CD14-positive monocyte (primary cell): ENCODE data around the gene ZDHHC9. TPM values are rescaled to one million over a fixed set of nuclear protein-coding genes. Genes with fewer than 3 reads are reported as not detected.

Source experiments
- DNase-seq, 3 donors: peaks; one replicate each; pipeline ENCODE4 v3.0.0-alpha.2; 2011 to 2022
- H2AFZ ChIP-seq: 2 replicates; pipeline ENCODE4 v1.6.0; 2012; ENCODE audit warnings: mild to moderate bottlenecking, low read depth, low read length, inconsistent platforms; ENCODE audit not compliant: insufficient read depth, poor library complexity, severe bottlenecking
- H3K27ac ChIP-seq, 2 donors: 1 replicate in 1 of 2; 2 replicates in 1 of 2; pipeline ENCODE4 v1.5.1; 2012 to 2013; ENCODE audit warnings: low read length in 2 of 2, control low read depth in 1 of 2, inconsistent platforms in 1 of 2, low read depth in 1 of 2, mild to moderate bottlenecking in 1 of 2
- H3K27me3 ChIP-seq, 2 donors: one replicate each; pipeline versions ENCODE4 v1.6.0 to v1.6.1; 2011 to 2013; ENCODE audit warnings: low read length in 2 of 2; ENCODE audit not compliant: control insufficient read depth in 2 of 2, insufficient read depth in 2 of 2
- H3K36me3 ChIP-seq, 2 donors: replicated peaks in 1 of 2; 1 replicate in 1 of 2; 2 replicates in 1 of 2; pipeline versions ENCODE4 v1.5.1 to v1.6.1; 2012 to 2013; ENCODE audit warnings: low read length in 2 of 2, control low read depth in 1 of 2, inconsistent platforms in 1 of 2, mild to moderate bottlenecking in 1 of 2; ENCODE audit not compliant: insufficient read depth in 2 of 2, control insufficient read depth in 1 of 2
- H3K4me1 ChIP-seq, 2 donors: 1 replicate in 1 of 2; 2 replicates in 1 of 2; pipeline versions ENCODE4 v1.5.1 to v1.6.1; 2012 to 2013; ENCODE audit warnings: low read length in 2 of 2, control low read depth in 1 of 2, inconsistent platforms in 1 of 2, mild to moderate bottlenecking in 1 of 2, moderate library complexity in 1 of 2; ENCODE audit not compliant: insufficient read depth in 2 of 2, control insufficient read depth in 1 of 2
- H3K4me2 ChIP-seq: replicated peaks from 2 replicates; pipeline ENCODE3; 2012; ENCODE audit warnings: low read length, moderate library complexity, mild to moderate bottlenecking; ENCODE audit not compliant: poor library complexity, severe bottlenecking; ENCODE audit errors: extremely low read depth
- H3K4me3 ChIP-seq, 3 experiments: fragments of 200-600 bp in 1 of 3; sonication (generic) in 1 of 3; replicated peaks in 1 of 3; 1 replicate in 2 of 3; 2 replicates in 1 of 3; pipeline ENCODE4 v1.5.1; 2011 to 2013; ENCODE audit warnings: low read length in 3 of 3, mild to moderate bottlenecking in 3 of 3, control low read depth in 2 of 3, low read depth in 2 of 3, inconsistent platforms in 1 of 3, moderate library complexity in 1 of 3
- H3K79me2 ChIP-seq: 2 replicates; pipeline ENCODE4 v1.6.0; 2012; ENCODE audit warnings: mild to moderate bottlenecking, control low read depth, inconsistent platforms, low read length, moderate library complexity; ENCODE audit not compliant: insufficient read depth
- H3K9ac ChIP-seq: 2 replicates; pipeline ENCODE4 v1.6.0; 2017; ENCODE audit warnings: low read length, mild to moderate bottlenecking; ENCODE audit not compliant: insufficient read depth, poor library complexity, severe bottlenecking
- H3K9me3 ChIP-seq, 2 donors: replicated peaks in 1 of 2; 1 replicate in 1 of 2; 2 replicates in 1 of 2; pipeline versions ENCODE4 v1.5.1 to v1.6.1; 2012 to 2013; ENCODE audit warnings: low read length in 2 of 2, control low read depth in 1 of 2; ENCODE audit not compliant: control insufficient read depth in 1 of 2, insufficient read depth in 1 of 2
- H4K20me1 ChIP-seq: 2 replicates; pipeline ENCODE4 v1.6.0; 2012; ENCODE audit warnings: mild to moderate bottlenecking, low read length, control low read depth, moderate library complexity; ENCODE audit not compliant: insufficient read depth
- H3K27ac Mint-ChIP-seq, 7 donors: one replicate each; pipeline ENCODE4 v1.8.0; 2020; ENCODE audit warnings: mild to moderate bottlenecking in 7 of 7, mixed read lengths in 7 of 7, moderate library complexity in 6 of 7, inconsistent platforms in 2 of 7
- H3K27me3 Mint-ChIP-seq, 3 donors: one replicate each; pipeline ENCODE4 v1.8.0; 2021 to 2022; ENCODE audit warnings: low read depth in 3 of 3, mild to moderate bottlenecking in 3 of 3, mixed read lengths in 3 of 3, moderate library complexity in 3 of 3, inconsistent platforms in 1 of 3
- H3K36me3 Mint-ChIP-seq, 2 donors: one replicate each; pipeline ENCODE4 v1.8.0; 2020; ENCODE audit warnings: mixed read lengths in 2 of 2, inconsistent platforms in 1 of 2, mild to moderate bottlenecking in 1 of 2
- H3K4me1 Mint-ChIP-seq: one replicate; pipeline ENCODE4 v1.8.0; 2020; ENCODE audit warnings: mild to moderate bottlenecking, mixed read lengths
- H3K4me3 Mint-ChIP-seq, 2 donors: one replicate each; pipeline ENCODE4 v1.8.0; 2020; ENCODE audit warnings: mild to moderate bottlenecking in 2 of 2, mixed read lengths in 2 of 2, moderate library complexity in 1 of 2
- H3K9me3 Mint-ChIP-seq, 7 donors: one replicate each; pipeline ENCODE4 v1.8.0; 2020 to 2022; ENCODE audit warnings: mixed read lengths in 7 of 7, mild to moderate bottlenecking in 6 of 7, moderate library complexity in 6 of 7, inconsistent platforms in 2 of 7
- WGBS: methylation state at CpG from one replicate; pipeline ENCODE4 v1.1.5; 2013; ENCODE audit warnings: missing lambda C conversion rate; ENCODE audit not compliant: insufficient coverage; 5-methylcytosine and 5-hydroxymethylcytosine counted together
- intact Hi-C, 2 donors: fragments of 100-400 bp; cut with micrococcal nuclease; formaldehyde crosslinking; loops; one replicate each; pipeline versions ENCODE4 v1.15.0 to v1.15.1; 2023
- polyA plus RNA-seq, 3 donors: library from polyadenylated mRNA; depleted of rRNA in 1 of 3; unstranded in 2 of 3; stranded (reverse) in 1 of 3; fragments of 300-500 nt in 2 of 3; fragments of >200 nt in 1 of 3; fragmentation: Illumina TruSeq in 2 of 3; gene quantifications; 1 replicate in 2 of 3; 2 replicates in 1 of 3; pipeline ENCODE4 v1.2.3, GENCODE V29; 2012 to 2021
- TF ChIP-seq, protein P1 (sequence below): fragments of 200-600 bp; IDR thresholded peaks from one replicate; pipeline ENCODE4 v1.8.0; 2022; ENCODE audit warnings: antibody characterized with exemption, mild to moderate bottlenecking

The ZDHHC9 gene
- polyA plus RNA-seq, 3 donors = 1.5 to 2.8 (median 2.7) TPM

DNA sequence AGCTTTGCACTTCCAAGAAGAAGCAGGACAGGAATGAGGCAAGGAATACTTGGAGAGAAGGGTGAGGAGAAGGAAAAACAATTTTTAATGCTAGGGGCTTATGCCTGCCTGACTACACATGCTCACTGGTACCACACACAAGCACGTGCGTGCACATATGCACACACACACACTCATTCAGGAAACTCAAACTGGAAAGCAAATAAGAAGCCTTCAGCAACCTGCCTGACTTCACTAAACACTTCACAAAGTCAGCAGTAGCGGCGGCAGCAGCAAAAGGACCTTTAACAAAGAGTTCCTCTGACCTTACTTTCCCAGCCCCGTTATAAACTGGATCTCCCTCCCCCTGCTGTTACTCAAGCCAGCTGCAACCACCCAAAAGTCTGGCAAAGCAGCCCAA lies 3.3 kb downstream of the ZDHHC9 start:
- no peak overlapping the region for H3K4me3 Mint-ChIP-seq
- H3K36me3 Mint-ChIP-seq = peaks cover 0 to 2% of the 10 kb centered on the region in 2 donors
- H2AFZ ChIP-seq = no peak overlapping the region
- no peaks in the 10 kb centered on the region for H3K36me3 ChIP-seq
- no peak overlapping the region for H3K4me3 ChIP-seq
- peaks cover 9 to 15% of the 10 kb centered on the region in 2 donors for H3K4me1 ChIP-seq
- no peak overlapping the region for H3K4me2 ChIP-seq
- H3K9me3 ChIP-seq = no peaks in the 10 kb centered on the region
- DNase-seq = no peak
- no peaks in the 10 kb centered on the region for H3K79me2 ChIP-seq
- H3K27ac Mint-ChIP-seq = no peak overlapping the region
- TF ChIP-seq, protein P1, sequence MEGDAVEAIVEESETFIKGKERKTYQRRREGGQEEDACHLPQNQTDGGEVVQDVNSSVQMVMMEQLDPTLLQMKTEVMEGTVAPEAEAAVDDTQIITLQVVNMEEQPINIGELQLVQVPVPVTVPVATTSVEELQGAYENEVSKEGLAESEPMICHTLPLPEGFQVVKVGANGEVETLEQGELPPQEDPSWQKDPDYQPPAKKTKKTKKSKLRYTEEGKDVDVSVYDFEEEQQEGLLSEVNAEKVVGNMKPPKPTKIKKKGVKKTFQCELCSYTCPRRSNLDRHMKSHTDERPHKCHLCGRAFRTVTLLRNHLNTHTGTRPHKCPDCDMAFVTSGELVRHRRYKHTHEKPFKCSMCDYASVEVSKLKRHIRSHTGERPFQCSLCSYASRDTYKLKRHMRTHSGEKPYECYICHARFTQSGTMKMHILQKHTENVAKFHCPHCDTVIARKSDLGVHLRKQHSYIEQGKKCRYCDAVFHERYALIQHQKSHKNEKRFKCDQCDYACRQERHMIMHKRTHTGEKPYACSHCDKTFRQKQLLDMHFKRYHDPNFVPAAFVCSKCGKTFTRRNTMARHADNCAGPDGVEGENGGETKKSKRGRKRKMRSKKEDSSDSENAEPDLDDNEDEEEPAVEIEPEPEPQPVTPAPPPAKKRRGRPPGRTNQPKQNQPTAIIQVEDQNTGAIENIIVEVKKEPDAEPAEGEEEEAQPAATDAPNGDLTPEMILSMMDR = no peak
- H3K4me1 Mint-ChIP-seq = peaks cover 15% of the 10 kb centered on the region
- H3K9ac ChIP-seq = no peak overlapping the region
- peaks cover 3 to 4% (median 3%) of the 10 kb centered on the region in 3 donors for H3K27me3 Mint-ChIP-seq
- H3K27me3 ChIP-seq = no peaks in the 10 kb centered on the region
- no peak overlapping the region for H3K27ac ChIP-seq
- intact Hi-C loops = loop anchor here in 1 of 2 donors (10.0 kb wide), 1 partner anchor 64 kb away; the partner anchor contains the start of gene UTP14A
- peaks cover 0 to 2% (median 0%) of the 10 kb centered on the region in 7 donors for H3K9me3 Mint-ChIP-seq
- WGBS = no CpG with 5 or more reads among the region's 5 CpGs
- H4K20me1 ChIP-seq = no peaks in the 10 kb centered on the region

DNA sequence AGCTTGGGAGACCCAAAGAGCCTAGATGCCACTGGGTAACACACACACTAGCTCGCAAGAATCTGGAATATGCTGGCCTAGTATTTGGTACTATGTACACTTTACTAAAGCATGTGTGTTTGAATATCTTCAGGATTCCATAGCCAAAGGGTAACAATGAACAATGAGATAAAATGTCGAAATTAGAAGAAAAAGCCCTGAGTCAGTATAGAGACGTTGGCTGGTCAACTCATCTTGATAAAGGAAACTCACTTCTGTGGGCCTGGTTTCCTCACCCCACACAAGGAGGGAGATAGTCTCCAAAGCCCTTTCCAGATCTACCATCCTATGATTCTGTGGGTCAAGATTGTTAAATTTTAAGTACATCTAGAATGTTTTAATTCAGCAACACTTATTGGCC lies 6.9 kb downstream of the ZDHHC9 start:
- Histone ChIP-seq H3K4me3 (no peak overlapping the region), H3K27me3 (no peaks in the 10 kb centered on the region), H3K4me1 (no peaks in the 10 kb centered on the region), H3K4me2 (no peak overlapping the region), H3K27ac (no peak overlapping the region), H2AFZ (no peak overlapping the region), H3K9ac (no peak overlapping the region), H3K36me3 (no peaks in the 10 kb centered on the region), H4K20me1 (no peaks in the 10 kb centered on the region), H3K79me2 (no peaks in the 10 kb centered on the region), H3K9me3 (no peaks in the 10 kb centered on the region)
- Mint-ChIP-seq H3K9me3 (no peaks in the 10 kb centered on the region), H3K27me3 (peaks cover 0 to 7% (median 0%) of the 10 kb centered on the region in 3 donors), H3K4me1 (peaks cover 5% of the 10 kb centered on the region), H3K4me3 (no peak overlapping the region), H3K36me3 (peaks cover 0 to 2% of the 10 kb centered on the region in 2 donors), H3K27ac (no peak overlapping the region)
- no peak for DNase-seq
- no CpG with 5 or more reads among the region's 3 CpGs for WGBS
- intact Hi-C loops = no loop called here
- TF ChIP-seq, protein P1 = no peak
